GM13977 (cell line): ENCODE results near the gene PMM2.

Source experiments
- DNase-seq: peaks from one replicate; pipeline ENCODE4 v3.0.0; 2012; ENCODE audit warnings: low spot score
- in situ Hi-C: fragments of 300-500 bp; cut with MboI; formaldehyde crosslinking; loops from one replicate; pipeline ENCODE4 v1.12.0; 2022; ENCODE audit warnings: low sequenced_read_pairs, low pct_unique_long_range_greater_than_20kb, mixed read lengths, inconsistent platforms; ENCODE audit not compliant: unreplicated experiment
- TF ChIP-seq, protein P1 (sequence below): IDR thresholded peaks from 2 replicates; pipeline ENCODE4 v1.5.1; 2012; ENCODE audit warnings: mild to moderate bottlenecking, control low read depth; ENCODE audit not compliant: insufficient read depth; ENCODE audit errors: extremely low read depth, missing control alignments

The PMM2 gene

GRCh38 chr16:8806272-8806983 lies 8.8 kb downstream of the PMM2 start:
- in situ Hi-C loops, result no loop called here
- TF ChIP-seq, protein P1, sequence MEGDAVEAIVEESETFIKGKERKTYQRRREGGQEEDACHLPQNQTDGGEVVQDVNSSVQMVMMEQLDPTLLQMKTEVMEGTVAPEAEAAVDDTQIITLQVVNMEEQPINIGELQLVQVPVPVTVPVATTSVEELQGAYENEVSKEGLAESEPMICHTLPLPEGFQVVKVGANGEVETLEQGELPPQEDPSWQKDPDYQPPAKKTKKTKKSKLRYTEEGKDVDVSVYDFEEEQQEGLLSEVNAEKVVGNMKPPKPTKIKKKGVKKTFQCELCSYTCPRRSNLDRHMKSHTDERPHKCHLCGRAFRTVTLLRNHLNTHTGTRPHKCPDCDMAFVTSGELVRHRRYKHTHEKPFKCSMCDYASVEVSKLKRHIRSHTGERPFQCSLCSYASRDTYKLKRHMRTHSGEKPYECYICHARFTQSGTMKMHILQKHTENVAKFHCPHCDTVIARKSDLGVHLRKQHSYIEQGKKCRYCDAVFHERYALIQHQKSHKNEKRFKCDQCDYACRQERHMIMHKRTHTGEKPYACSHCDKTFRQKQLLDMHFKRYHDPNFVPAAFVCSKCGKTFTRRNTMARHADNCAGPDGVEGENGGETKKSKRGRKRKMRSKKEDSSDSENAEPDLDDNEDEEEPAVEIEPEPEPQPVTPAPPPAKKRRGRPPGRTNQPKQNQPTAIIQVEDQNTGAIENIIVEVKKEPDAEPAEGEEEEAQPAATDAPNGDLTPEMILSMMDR, result no peak
- DNase-seq, result no peak

DNA sequence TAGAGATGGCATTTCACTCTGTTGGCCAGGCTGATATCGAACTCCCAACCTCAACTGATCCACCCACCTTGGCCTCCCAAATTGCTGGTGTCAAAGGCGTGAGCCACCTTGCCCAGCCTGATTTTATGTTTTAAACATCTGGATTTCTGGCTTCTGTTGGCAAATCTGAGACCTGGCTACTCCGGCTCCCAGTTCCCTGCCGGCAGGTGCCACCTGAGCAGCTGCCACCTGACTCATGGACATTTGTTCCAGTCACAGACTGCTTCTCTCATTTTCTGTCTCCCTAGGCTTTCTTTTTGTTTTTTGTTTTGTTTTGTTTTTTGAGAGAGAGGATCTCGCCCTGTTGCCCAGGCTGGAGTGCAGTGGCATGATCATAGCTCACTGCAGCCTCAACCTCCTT lies 9.6 kb downstream of the PMM2 start:
- in situ Hi-C loops, result no loop called here
- DNase-seq, result no peak
- TF ChIP-seq, protein P1, result no peak

DNA sequence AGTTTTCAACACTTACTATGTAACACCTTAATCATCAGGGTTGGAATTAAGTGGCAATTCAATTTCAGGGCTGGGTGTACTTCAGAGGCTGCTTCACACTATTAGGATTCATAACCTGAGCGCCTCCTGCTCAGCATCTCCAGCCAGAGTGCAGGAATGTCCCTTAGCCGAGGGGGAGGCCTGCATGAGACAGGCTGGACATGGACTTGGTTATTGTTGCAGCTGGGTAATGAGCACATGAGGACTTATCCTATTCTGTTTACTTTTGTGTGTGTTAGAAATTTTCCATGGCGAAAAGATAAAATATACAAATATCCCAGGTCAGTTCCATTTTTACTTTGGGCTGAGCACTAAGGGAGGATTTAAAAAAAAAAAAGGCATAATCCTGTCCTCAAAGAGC lies 10.4 kb downstream of the PMM2 start:
- in situ Hi-C loops, result no loop called here
- TF ChIP-seq, protein P1, result no peak
- no peak for DNase-seq

- TF ChIP-seq, protein P1, result no peak
- no peak for DNase-seq
- in situ Hi-C loops, result no loop called here
These were observed 11.1 kb downstream of the PMM2 start for GRCh38 chr16:8808613-8809353.

DNA sequence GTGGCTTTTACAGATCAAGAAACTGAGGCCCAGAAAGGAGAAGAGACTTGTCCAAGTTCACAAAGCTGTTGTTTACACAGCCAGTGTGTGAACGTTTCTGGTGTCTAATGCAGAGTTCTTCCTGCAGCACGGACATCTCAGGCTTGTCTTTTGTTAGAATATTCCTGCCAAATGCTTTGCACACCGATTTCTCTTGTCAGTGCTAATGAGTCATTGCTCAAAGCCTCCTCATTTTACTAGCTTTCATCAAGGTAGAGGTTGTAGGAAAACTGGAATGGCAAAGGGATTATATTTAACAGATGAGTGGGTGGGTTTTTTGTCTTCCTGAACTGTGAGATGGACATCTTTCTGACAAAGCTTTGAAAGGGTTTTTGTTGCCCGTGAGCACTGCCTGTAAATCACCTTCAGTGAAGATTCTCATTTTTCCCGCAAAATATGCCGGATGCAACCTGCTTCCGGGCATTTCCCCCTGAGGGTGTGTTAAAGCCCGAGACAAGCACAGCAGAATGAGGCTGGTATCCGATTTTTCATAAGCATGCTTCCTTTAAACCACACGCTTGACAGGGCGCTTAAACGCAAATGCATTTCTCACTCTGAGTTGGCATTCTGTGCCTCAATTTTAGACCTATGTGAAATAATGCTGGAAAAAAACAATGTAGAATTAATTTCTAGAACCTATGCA lies 14.7 kb downstream of the PMM2 start:
- in situ Hi-C loops, result no loop called here
- TF ChIP-seq, protein P1, result no peak

DNA sequence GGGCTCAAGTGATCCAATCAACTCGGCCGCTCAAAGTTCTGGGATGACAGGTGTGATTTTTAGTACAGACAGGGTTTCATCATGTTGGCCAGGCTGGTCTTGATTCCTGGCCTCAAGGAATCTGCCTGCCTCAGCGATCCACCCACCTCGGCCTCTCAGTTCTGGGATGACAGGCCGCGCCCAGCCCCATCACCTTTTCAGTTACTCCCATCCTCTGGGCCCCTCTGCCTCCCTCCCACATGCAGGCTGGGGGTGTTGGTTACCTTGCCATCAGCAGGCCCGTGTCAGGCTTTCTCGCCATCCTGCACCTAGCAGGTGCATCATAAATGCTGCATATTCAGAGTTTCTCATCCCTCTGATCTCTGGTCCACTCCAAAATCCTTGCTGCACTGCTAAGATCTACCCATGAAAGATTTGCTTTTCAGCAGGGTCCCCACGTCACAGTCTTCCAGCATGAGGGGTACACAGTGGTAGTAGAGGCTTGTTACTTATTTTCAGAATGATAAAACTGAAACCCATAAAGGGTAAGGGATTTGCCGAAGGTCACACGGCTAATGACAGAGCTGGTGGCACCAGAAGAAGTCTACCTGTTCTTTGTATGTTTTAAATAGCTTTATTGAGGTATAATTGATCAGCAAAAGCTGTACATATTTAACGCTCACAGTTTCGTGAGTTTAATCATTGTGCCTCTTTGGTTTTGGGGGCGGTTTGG lies 16.6 kb downstream of the PMM2 start:
- TF ChIP-seq, protein P1, result no peak
- DNase-seq, result no peak
- in situ Hi-C loops, result no loop called here

More for the DNA sequence above, 14.7 kb downstream of the PMM2 start:
- no peak for DNase-seq
